ENCODE measurements around the gene MYL7. TPM values are rescaled to one million over a fixed set of nuclear protein-coding genes. Genes with fewer than 3 reads are reported as not detected.

Gene MYL7
- total RNA-seq, 1 experiment from 2014 or later, result 5.7 TPM

DNA sequence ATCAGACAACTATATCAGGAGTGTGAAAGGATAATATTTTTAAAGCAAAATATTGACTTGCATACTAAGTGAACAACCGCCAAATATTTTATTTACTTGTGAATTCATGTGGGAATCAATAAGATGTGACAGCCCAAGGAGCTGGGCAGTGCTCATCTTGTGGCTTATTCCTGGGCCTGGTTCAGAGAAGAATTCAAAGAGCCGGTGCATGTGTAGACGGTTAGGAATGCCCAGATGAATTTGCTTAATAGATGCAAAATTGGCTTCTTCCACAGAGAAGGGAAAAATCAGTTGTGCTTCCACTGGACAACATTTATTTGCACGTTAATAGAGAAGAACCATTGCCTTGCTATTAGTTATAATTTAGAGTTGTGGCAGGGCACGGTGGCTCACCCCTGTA lies 4.4 kb downstream of the MYL7 start:
- Histone ChIP-seq H3K23ac (ENCODE audit: insufficient read length, low read depth, low read length) (no peak overlapping the region), H2BK5ac (ENCODE audit: insufficient read length, low read length) (no peak overlapping the region), H3K27ac (ENCODE audit: insufficient read length, low read depth, low read length) (no peak overlapping the region), H2AFZ (ENCODE audit: low read length) (no peak overlapping the region), H3K4me1 (ENCODE audit: insufficient read depth, low read length) (no peaks in the 10 kb centered on the region; the same call in 1 of the 2 replicates), H4K5ac (ENCODE audit: insufficient read length, low read depth, low read length) (no peak overlapping the region), H3K56ac (ENCODE audit: insufficient read length, low read depth, low read length) (no peak overlapping the region), H4K91ac (ENCODE audit: insufficient read length, low read depth, low read length) (no peak overlapping the region), H3K9ac (ENCODE audit: extremely low read depth, insufficient read length, low read length) (no peak overlapping the region), H2BK20ac (ENCODE audit: low read depth, low read length, poor library complexity, severe bottlenecking) (no peak overlapping the region), H4K8ac (replicated peaks; ENCODE audit: insufficient read length, low read depth, low read length) (no peak overlapping the region), H3T11ph (ENCODE audit: low read length) (no peak overlapping the region), H2BK15ac (ENCODE audit: low read depth, low read length) (no peak overlapping the region), H3K27me3 (ENCODE audit: insufficient read depth, low read length) (no peaks in the 10 kb centered on the region; the same call in 1 of the 2 replicates), H4K20me1 (ENCODE audit: control insufficient read depth, insufficient read depth, insufficient read length) (no peaks in the 10 kb centered on the region), H3K79me1 (ENCODE audit: insufficient read depth, low read depth, low read length, poor library complexity, severe bottlenecking) (no peaks in the 10 kb centered on the region), H3K4ac (ENCODE audit: low read depth, low read length) (no peak overlapping the region), H3K9me3 (ENCODE audit: control insufficient read depth, low read depth, low read length) (no peaks in the 10 kb centered on the region), H2BK120ac (ENCODE audit: low read depth, low read length, poor library complexity, severe bottlenecking) (no peak overlapping the region), H2BK12ac (ENCODE audit: insufficient read length, low read depth, low read length) (no peak overlapping the region), H3K79me2 (ENCODE audit: insufficient read depth, low read length) (no peaks in the 10 kb centered on the region), H3K4me2 (ENCODE audit: insufficient read depth, insufficient read length, low read length) (no peak overlapping the region), H3K18ac (ENCODE audit: insufficient read length, low read depth, low read length) (no peak overlapping the region), H3K14ac (ENCODE audit: insufficient read depth, low read length) (no peak overlapping the region), H2AK5ac (ENCODE audit: insufficient read length, low read length) (no peak overlapping the region), H3K23me2 (ENCODE audit: insufficient read length, low read depth, low read length, poor library complexity, severe bottlenecking) (no peaks in the 10 kb centered on the region)
- Mint-ChIP-seq H3K36me3 (ENCODE audit: insufficient read depth in 1 of 3, low read depth in 3 of 3) (no peaks in the 10 kb centered on the region; a peak in 1 of 7 replicates), H3K27ac (no peak overlapping the region), H3K4me3 (no peak overlapping the region), H3K27me3 (ENCODE audit: low read depth) (peaks cover 51% of the 10 kb centered on the region), H3K9me3 (no peaks in the 10 kb centered on the region; a peak in 1 of 5 replicates), H3K4me1 (peaks cover 12 to 16% of the 10 kb centered on the region in 2 experiments)
- TF ChIP-seq CTCF (conservative IDR thresholded peaks at IDR 0.05), result no peak
- DNase-seq, result no peak
- WGBS (ENCODE audit: extremely low coverage, insufficient read length, low lambda C conversion rate), result no CpG with 5 or more reads among the region's 5 CpGs

All from H9 (cell line).